H1 (cell line): ENCODE data around the gene STK32C. TPM values are rescaled to one million over a fixed set of nuclear protein-coding genes. Genes with fewer than 3 reads are reported as not detected.
A peak's percentile ranks its signal among the peaks of the same experiment; 100 is the strongest.

ENCODE experiments used
- CTCF ChIA-PET: fragments of 300-600 bp; sonication (Branson Sonifier 250); formaldehyde crosslinking; loops from one replicate; lab custom pipeline; 2021; ENCODE audit not compliant: partially characterized antibody; lab: Charles Lee
- POLR2A ChIA-PET: fragments of 300-600 bp; sonication (Branson Sonifier 250); formaldehyde crosslinking; loops from one replicate; lab custom pipeline; 2021; ENCODE audit warnings: inconsistent platforms; ENCODE audit not compliant: partially characterized antibody; lab: Charles Lee
- DNase-seq, 2 experiments: peaks; one replicate each; pipeline versions ENCODE4 v3.0.0 to v3.0.0-alpha.2; 2010 to 2022; ENCODE audit warnings: low spot score in 2 of 2, low read depth in 1 of 2, mixed read lengths in 1 of 2
- FAIRE-seq: peaks from 2 replicates; lab custom pipeline; 2011; peaks lifted over from hg19 to GRCh38; lab: Jason Lieb, UNC
- H2AFZ ChIP-seq: 2 replicates; pipeline ENCODE4 v1.8.1; 2012; ENCODE audit warnings: low read length, inconsistent platforms
- H2AK5ac ChIP-seq: 2 replicates; pipeline ENCODE4 v1.6.1; 2013; ENCODE audit warnings: low read depth, low read length
- H2BK120ac ChIP-seq: replicated peaks from 2 replicates; pipeline ENCODE3; 2013; ENCODE audit warnings: low read depth, low read length, inconsistent platforms
- H2BK12ac ChIP-seq: 2 replicates; pipeline ENCODE4 v1.6.1; 2013; ENCODE audit warnings: low read depth, low read length
- H2BK15ac ChIP-seq: 2 replicates; pipeline ENCODE4 v1.6.1; 2013; ENCODE audit warnings: low read length
- H2BK20ac ChIP-seq: 2 replicates; pipeline ENCODE4 v1.6.1; 2013; ENCODE audit warnings: low read length
- H2BK5ac ChIP-seq: 2 replicates; pipeline ENCODE4 v1.6.1; 2013; ENCODE audit warnings: low read depth, low read length
- H3K14ac ChIP-seq: 2 replicates; pipeline ENCODE4 v1.6.1; 2013; ENCODE audit warnings: inconsistent platforms; ENCODE audit not compliant: insufficient read length
- H3K18ac ChIP-seq: 2 replicates; pipeline ENCODE4 v1.6.1; 2013; ENCODE audit warnings: low read length; ENCODE audit errors: extremely low read depth
- H3K23ac ChIP-seq: 2 replicates; pipeline ENCODE4 v1.6.1; 2013; ENCODE audit warnings: inconsistent platforms; ENCODE audit not compliant: insufficient read length
- H3K23me2 ChIP-seq: 2 replicates; pipeline ENCODE4 v1.6.1; 2013; ENCODE audit warnings: low read depth, low read length
- H3K27ac ChIP-seq: 2 replicates; pipeline ENCODE4 v1.6.1; 2011; ENCODE audit warnings: low read depth, low read length, inconsistent platforms
- H3K27me3 ChIP-seq, 4 experiments: replicated peaks in 1 of 4; 1 replicate in 1 of 4; 2 replicates in 3 of 4; pipeline versions ENCODE4 v1.6.1 to v1.8.1; 2011 to 2013; ENCODE audit warnings: low read length in 3 of 4, mild to moderate bottlenecking in 3 of 4, inconsistent platforms in 2 of 4, mixed read lengths in 2 of 4, moderate library complexity in 1 of 4; ENCODE audit not compliant: control insufficient read depth in 3 of 4, insufficient read depth in 3 of 4; ENCODE audit errors: extremely low read depth in 1 of 4
- H3K36me3 ChIP-seq, 4 experiments: 2 replicates each; pipeline versions ENCODE4 v1.6.1 to v1.8.1; 2011 to 2013; ENCODE audit warnings: mild to moderate bottlenecking in 4 of 4, low read length in 3 of 4, moderate library complexity in 2 of 4, control low read depth in 1 of 4, inconsistent platforms in 1 of 4; ENCODE audit not compliant: insufficient read depth in 4 of 4, control insufficient read depth in 2 of 4
- H3K4ac ChIP-seq: replicated peaks from 2 replicates; pipeline ENCODE3; 2013; ENCODE audit warnings: low read length, low read depth, mixed read lengths, inconsistent platforms; ENCODE audit not compliant: insufficient read length
- H3K4me1 ChIP-seq, 4 experiments: replicated peaks in 1 of 4; 1 replicate in 1 of 4; 2 replicates in 3 of 4; pipeline versions ENCODE4 v1.6.1 to v1.8.1; 2011 to 2013; ENCODE audit warnings: low read length in 3 of 4, inconsistent platforms in 2 of 4, mixed read lengths in 1 of 4; ENCODE audit not compliant: insufficient read depth in 4 of 4, control insufficient read depth in 3 of 4
- H3K4me2 ChIP-seq, 2 experiments: 2 replicates each; pipeline versions ENCODE4 v1.6.1 to v1.8.1; 2011 to 2013; ENCODE audit warnings: low read depth in 2 of 2, low read length in 2 of 2, control low read depth in 1 of 2, inconsistent platforms in 1 of 2, mild to moderate bottlenecking in 1 of 2; ENCODE audit not compliant: insufficient read depth in 1 of 2
- H3K4me3 ChIP-seq, 4 experiments: fragments of 200-600, 300-600 bp in 1 of 4; sonication (generic), shearing (Covaris generic), sonication (Bioruptor Twin) in 1 of 4; 2 replicates each; pipeline versions ENCODE4 v1.5.1 to v1.8.1; 2011 to 2016; ENCODE audit warnings: low read length in 4 of 4, low read depth in 3 of 4, control low read depth in 2 of 4, inconsistent platforms in 2 of 4, mild to moderate bottlenecking in 2 of 4, mixed read lengths in 1 of 4, moderate library complexity in 1 of 4; ENCODE audit not compliant: insufficient read depth in 2 of 4; ENCODE audit errors: extremely low read depth in 1 of 4
- H3K56ac ChIP-seq: replicated peaks from 2 replicates; pipeline ENCODE3; 2013; ENCODE audit warnings: low read depth, mild to moderate bottlenecking, mixed read lengths, low read length, inconsistent platforms; ENCODE audit not compliant: insufficient read length
- H3K79me1 ChIP-seq: 2 replicates; pipeline ENCODE4 v1.6.1; 2013; ENCODE audit warnings: low read depth, low read length, control low read depth
- H3K79me2 ChIP-seq, 2 experiments: 2 replicates each; pipeline versions ENCODE4 v1.6.1 to v1.8.1; 2012 to 2013; ENCODE audit warnings: low read length in 2 of 2, mild to moderate bottlenecking in 2 of 2, inconsistent platforms in 1 of 2; ENCODE audit not compliant: insufficient read depth in 2 of 2, control insufficient read depth in 1 of 2
- H3K9ac ChIP-seq, 4 experiments: replicated peaks in 1 of 4; 1 replicate in 1 of 4; 2 replicates in 3 of 4; pipeline versions ENCODE4 v1.6.1 to v1.8.1; 2011 to 2013; ENCODE audit warnings: low read depth in 3 of 4, low read length in 3 of 4, control low read depth in 2 of 4, mild to moderate bottlenecking in 2 of 4, moderate library complexity in 2 of 4, inconsistent platforms in 1 of 4; ENCODE audit errors: extremely low read depth in 1 of 4
- H3K9me3 ChIP-seq, 2 experiments: 2 replicates each; pipeline versions ENCODE4 v1.6.1 to v1.8.1; 2012 to 2013; ENCODE audit warnings: mild to moderate bottlenecking in 2 of 2, moderate library complexity in 2 of 2, control low read depth in 1 of 2, inconsistent platforms in 1 of 2, low read depth in 1 of 2, low read length in 1 of 2, mixed read lengths in 1 of 2; ENCODE audit not compliant: insufficient read depth in 2 of 2
- H4K20me1 ChIP-seq, 2 experiments: replicated peaks in 1 of 2; 2 replicates each; pipeline versions ENCODE3 to v1.8.1; 2011 to 2013; ENCODE audit warnings: inconsistent platforms in 2 of 2, low read length in 2 of 2, mild to moderate bottlenecking in 1 of 2; ENCODE audit not compliant: insufficient read depth in 2 of 2, control insufficient read depth in 1 of 2
- H4K5ac ChIP-seq: 2 replicates; pipeline ENCODE4 v1.6.1; 2013; ENCODE audit warnings: low read length, low read depth, mixed read lengths, inconsistent platforms; ENCODE audit not compliant: insufficient read length
- H4K8ac ChIP-seq: 2 replicates; pipeline ENCODE4 v1.8.0; 2013; ENCODE audit warnings: mild to moderate bottlenecking, moderate library complexity, low read length, inconsistent platforms; ENCODE audit not compliant: insufficient read depth; ENCODE audit errors: extremely low read depth
- H4K91ac ChIP-seq: replicated peaks from 2 replicates; pipeline ENCODE3; 2013; ENCODE audit warnings: low read length, mixed read lengths, inconsistent platforms; ENCODE audit not compliant: insufficient read length
- CBX5 ChIP-seq: fragments of 300-800, 300-1000 bp; sonication (generic); IDR thresholded peaks from 2 replicates; pipeline ENCODE4 v1.7.1; 2016; ENCODE audit warnings: antibody characterized with exemption, low read length, low read depth
- POLR2A ChIP-seq, 2 experiments: IDR thresholded peaks; 1 replicate in 1 of 2; 2 replicates in 1 of 2; pipeline ENCODE4 v1.6.1; 2011; ENCODE audit warnings: low read depth in 2 of 2, low read length in 2 of 2, mild to moderate bottlenecking in 2 of 2; ENCODE audit errors: control extremely low read depth in 1 of 2
- POLR2AphosphoS5 ChIP-seq: IDR thresholded peaks from 2 replicates; pipeline ENCODE4 v1.6.1; 2011; ENCODE audit warnings: low read depth, low read length
- RBBP5 ChIP-seq: IDR thresholded peaks from 2 replicates; pipeline ENCODE4 v1.7.1; 2012; ENCODE audit warnings: low read depth, mild to moderate bottlenecking, inconsistent platforms, low read length, moderate library complexity, borderline replicate concordance
- SIX5 ChIP-seq: IDR thresholded peaks from 2 replicates; pipeline ENCODE4 v1.6.1; 2011; ENCODE audit warnings: mild to moderate bottlenecking, low read depth, low read length
- SP1 ChIP-seq: IDR thresholded peaks from 2 replicates; pipeline ENCODE4 v1.6.1; 2011; ENCODE audit warnings: low read depth, low read length
- SUZ12 ChIP-seq: fragments of 200-600 bp; sonication (generic); IDR thresholded peaks from 2 replicates; pipeline ENCODE4 v1.6.1; 2012; ENCODE audit warnings: mild to moderate bottlenecking, inconsistent platforms, low read length, moderate library complexity, mixed read lengths
- TAF1 ChIP-seq: IDR thresholded peaks from 2 replicates; pipeline ENCODE4 v1.6.1; 2011; ENCODE audit warnings: mild to moderate bottlenecking, low read depth, low read length
- TAF7 ChIP-seq: optimal IDR thresholded peaks from 2 replicates; pipeline ENCODE3; 2011; ENCODE audit warnings: low read depth, mild to moderate bottlenecking, inconsistent platforms, low read length, moderate library complexity, borderline replicate concordance
- TBP ChIP-seq: IDR thresholded peaks from 2 replicates; pipeline ENCODE4 v1.6.1; 2011; ENCODE audit warnings: low read depth, low read length, improper control_type of control experiment
- WGBS, 2 experiments: shearing (Covaris generic) in 1 of 2; methylation state at CpG; one replicate each; pipeline versions ENCODE4 v1.1.6 to v1.1.7; 2013 to 2015; ENCODE audit warnings: low lambda C conversion rate in 2 of 2, mixed read lengths in 2 of 2, inconsistent platforms in 1 of 2, low coverage in 1 of 2, missing lambda C conversion rate in 1 of 2; ENCODE audit not compliant: insufficient replicate concordance in 2 of 2, insufficient coverage in 1 of 2, insufficient read length in 1 of 2; ENCODE audit errors: extremely low coverage in 1 of 2, missing lambda C conversion rate in 1 of 2; 5-methylcytosine and 5-hydroxymethylcytosine counted together
- polyA plus RNA-seq, 7 experiments: library from polyadenylated mRNA; depleted of rRNA in 3 of 7; stranded (reverse) in 5 of 7; unstranded in 2 of 7; fragments of >200 nt in 5 of 7; fragments of 200-250 nt in 2 of 7; gene quantifications; 1 replicate in 5 of 7; 2 replicates in 1 of 7; 4 replicates in 1 of 7; pipeline versions ENCODE4 v1.2.1 to v1.2.3, GENCODE V29; 2011 to 2013; ENCODE audit warnings: missing spikeins in 2 of 7, mixed read lengths in 2 of 7
- total RNA-seq: library from RNA; stranded (reverse); fragmentation: NEBNext Ultra II Directional; extraction: Animal tissue kit (Norgen Biotek cat#: 25700); gene quantifications from 2 replicates; pipeline ENCODE4 v1.2.1, GENCODE V29; 2021
- TF ChIP-seq, protein P1 (sequence below): IDR thresholded peaks from 2 replicates; pipeline ENCODE4 v1.6.1; 2011; ENCODE audit warnings: low read depth, mild to moderate bottlenecking, low read length; ENCODE audit not compliant: insufficient read depth

The STK32C gene
- total and polyA plus RNA-seq, 2 of the 8 experiments (the other 6 are each of a cell fraction or from before 2014, with no cell fraction given) = 10.6 to 15.6 TPM

- H3K4me2 ChIP-seq = peak within 1 kb of the TSS; percentile 87 to 98
- H2BK12ac ChIP-seq = peak within 1 kb of the TSS; percentile 68; the same call in 1 of the 2 replicates
- H2BK20ac ChIP-seq = no peak within 1 kb of the TSS
- peak within 1 kb of the TSS; percentile 42 to 72 (median 62) for H3K9ac ChIP-seq
- 0 out of 2 replicates have a peak within 1 kb of the TSS, but pooled peaks have one; percentile 88 for H2BK15ac ChIP-seq
- H3K4me1 ChIP-seq = peaks cover 5 to 15% (median 6%) of the 10 kb centered on the region in 4 experiments
- peak within 1 kb of the TSS; percentile 79 for H2AFZ ChIP-seq
- H3K23me2 ChIP-seq = peaks cover 9% of the 10 kb centered on the region
- peak within 1 kb of the TSS; percentile 74 to 97 (median 84) for H3K4me3 ChIP-seq
- H2AK5ac ChIP-seq = no peak within 1 kb of the TSS
- peak within 1 kb of the TSS; percentile 95; the same call in 1 of the 2 replicates for H2BK5ac ChIP-seq
- H3K27ac ChIP-seq = peak within 1 kb of the TSS; percentile 75; the same call in 1 of the 2 replicates
- no peak within 1 kb of the TSS for H3K23ac ChIP-seq
- ChIA-PET POLR2A (interaction anchor here (0.6 kb wide), 1 partner anchor 119 kb away, joined by 3 read pairs; no protein-coding TSS in a partner anchor), CTCF (interaction anchor here (1.7 kb wide), 1 partner anchor 19 kb away, joined by 7 read pairs; no protein-coding TSS in a partner anchor)
- peak within 1 kb of the TSS; percentile 76 for H3K18ac ChIP-seq
- no peak within 1 kb of the TSS for H3K4ac ChIP-seq
- H2BK120ac ChIP-seq = no peak within 1 kb of the TSS
- peaks cover 4% of the 10 kb centered on the region; the same call in 1 of the 2 replicates for H3K79me1 ChIP-seq
- peak within 1 kb of the TSS; percentile 14 for H3K14ac ChIP-seq
- H4K5ac ChIP-seq = peak within 1 kb of the TSS; percentile 91
- peak within 1 kb of the TSS; percentile 89 for H4K8ac ChIP-seq
- peak within 1 kb of the TSS; percentile 87 for H3K56ac ChIP-seq
- no peaks in the 10 kb centered on the region for H3K9me3 ChIP-seq
- no peak for FAIRE-seq
- peaks cover 0 to 2% of the 10 kb centered on the region in 2 experiments for H4K20me1 ChIP-seq
- no peaks in the 10 kb centered on the region for H3K36me3 ChIP-seq
- peak; percentile 95 to 99 for DNase-seq
- peaks cover 4 to 34% of the 10 kb centered on the region in 2 experiments for H3K79me2 ChIP-seq
- 1% methylated on average over 35 of the region's 89 CpGs; no CpG with 5 or more reads in 1 of the 2 experiments for WGBS, 2 experiments
- H3K27me3 ChIP-seq = 0 out of 7 replicates have a peak, but pooled peaks cover 0 to 3% (median 0%) of the 10 kb centered on the region in 4 experiments
- H4K91ac ChIP-seq = peak within 1 kb of the TSS; percentile 93
- peak; percentile 20; the same call in 1 of the 2 replicates for TF ChIP-seq TAF1
- no peak for TF ChIP-seq SUZ12
- peak; percentile 65; the same call in 1 of the 2 replicates for TF ChIP-seq RBBP5
- TF ChIP-seq, protein P1, sequence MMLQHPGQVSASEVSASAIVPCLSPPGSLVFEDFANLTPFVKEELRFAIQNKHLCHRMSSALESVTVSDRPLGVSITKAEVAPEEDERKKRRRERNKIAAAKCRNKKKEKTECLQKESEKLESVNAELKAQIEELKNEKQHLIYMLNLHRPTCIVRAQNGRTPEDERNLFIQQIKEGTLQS = no peak
- peak; percentile 34 to 54; a peak in 2 of 3 replicates for TF ChIP-seq POLR2A (IDR thresholded peaks at IDR 0.05; ENCODE audit: control extremely low read depth in 1 of 2, low read depth in 2 of 2, low read length in 2 of 2)
- no peak for TF ChIP-seq SIX5
- TF ChIP-seq TAF7 = no peak
- TF ChIP-seq SP1 = no peak
- TF ChIP-seq CBX5 = no peak
- TF ChIP-seq TBP = peak; percentile 19; the same call in 1 of the 2 replicates
- TF ChIP-seq POLR2AphosphoS5 = peak; percentile 44; the same call in 1 of the 2 replicates
Observed at GRCh38 chr10:132331601-132332432, 24.1 kb upstream of the STK32C start, which contains the start of gene LRRC27. Gene LRRC27, plus strand, starts transcription at chr10:132332193. Its CDS starts 1,332 bp downstream, at chr10:132333525.
